NCI-H1694 treated with DMSO at 0.1 percent for 48 hours (cell line): ENCODE measurements around the gene FAR1.
"Not testable (repeated sequence)": the region's sequence is repeated elsewhere in the genome, so short reads cannot be mapped to it uniquely, and the experiment has no call there.

ENCODE experiments used
- DNase-seq: peaks from one replicate; lab custom pipeline; 2025; lab: John Stamatoyannopoulos, UW

The FAR1 gene

GRCh38 chr11:13668102-13668956, at the start of gene FAR1:
Gene FAR1, plus strand, starts transcription at chr11:13668668. Its CDS starts 26,098 bp downstream, at chr11:13694766.
- peak; percentile 96 for DNase-seq

- no peak for DNase-seq
Measured at GRCh38 chr11:13620063-13620462, 48.4 kb upstream of the FAR1 start.

- not testable (repeated sequence) for DNase-seq
Measured at GRCh38 chr11:13626818-13627217, 41.6 kb upstream of the FAR1 start.

- DNase-seq = not testable (repeated sequence)
Measured at GRCh38 chr11:13628634-13629033, 39.8 kb upstream of the FAR1 start.

- no peak for DNase-seq
Measured at GRCh38 chr11:13629779-13630178, 38.7 kb upstream of the FAR1 start.

- DNase-seq = no peak
Measured at GRCh38 chr11:13635290-13635689, 33.2 kb upstream of the FAR1 start.

- DNase-seq = no peak
Measured at GRCh38 chr11:13635804-13636203, 32.7 kb upstream of the FAR1 start.

- no peak for DNase-seq
Measured at GRCh38 chr11:13637125-13638069, 31.1 kb upstream of the FAR1 start.

GRCh38 chr11:13638422-13638821, 30.0 kb upstream of the FAR1 start:
- no peak for DNase-seq

GRCh38 chr11:13644997-13645687, 23.3 kb upstream of the FAR1 start:
- DNase-seq = no peak

GRCh38 chr11:13647391-13647790, 21.1 kb upstream of the FAR1 start:
- DNase-seq = no peak

- no peak for DNase-seq
Measured at GRCh38 chr11:13649619-13650018, 18.8 kb upstream of the FAR1 start.

GRCh38 chr11:13651515-13651914, 17.0 kb upstream of the FAR1 start:
- DNase-seq = not testable (repeated sequence)

GRCh38 chr11:13661074-13661623, 7.3 kb upstream of the FAR1 start:
- no peak for DNase-seq

GRCh38 chr11:13663631-13664071, 4.8 kb upstream of the FAR1 start:
- DNase-seq = no peak

GRCh38 chr11:13664351-13664750, 4.1 kb upstream of the FAR1 start:
- DNase-seq = no peak

GRCh38 chr11:13666708-13667107, 1.8 kb upstream of the FAR1 start:
- DNase-seq = no peak

- DNase-seq = peak; percentile 67
Measured at GRCh38 chr11:13667245-13667644, 1.2 kb upstream of the FAR1 start.

GRCh38 chr11:13667795-13668101, 720 bp upstream of the FAR1 start:
- no peak for DNase-seq

GRCh38 chr11:13668957-13669521, 571 bp downstream of the FAR1 start:
- DNase-seq = peak; percentile 7
